ENCODE measurements around the gene SCN4A.

SCN4A gene

GRCh38 chr17:63973930-63974593, 1.3 kb upstream of the SCN4A start:
- TF ChIP-seq, protein P1, sequence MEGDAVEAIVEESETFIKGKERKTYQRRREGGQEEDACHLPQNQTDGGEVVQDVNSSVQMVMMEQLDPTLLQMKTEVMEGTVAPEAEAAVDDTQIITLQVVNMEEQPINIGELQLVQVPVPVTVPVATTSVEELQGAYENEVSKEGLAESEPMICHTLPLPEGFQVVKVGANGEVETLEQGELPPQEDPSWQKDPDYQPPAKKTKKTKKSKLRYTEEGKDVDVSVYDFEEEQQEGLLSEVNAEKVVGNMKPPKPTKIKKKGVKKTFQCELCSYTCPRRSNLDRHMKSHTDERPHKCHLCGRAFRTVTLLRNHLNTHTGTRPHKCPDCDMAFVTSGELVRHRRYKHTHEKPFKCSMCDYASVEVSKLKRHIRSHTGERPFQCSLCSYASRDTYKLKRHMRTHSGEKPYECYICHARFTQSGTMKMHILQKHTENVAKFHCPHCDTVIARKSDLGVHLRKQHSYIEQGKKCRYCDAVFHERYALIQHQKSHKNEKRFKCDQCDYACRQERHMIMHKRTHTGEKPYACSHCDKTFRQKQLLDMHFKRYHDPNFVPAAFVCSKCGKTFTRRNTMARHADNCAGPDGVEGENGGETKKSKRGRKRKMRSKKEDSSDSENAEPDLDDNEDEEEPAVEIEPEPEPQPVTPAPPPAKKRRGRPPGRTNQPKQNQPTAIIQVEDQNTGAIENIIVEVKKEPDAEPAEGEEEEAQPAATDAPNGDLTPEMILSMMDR (IDR thresholded peaks at IDR 0.05; ENCODE audit: insufficient read depth, low read length, poor library complexity, severe bottlenecking): no peak
- Histone ChIP-seq H3K36me3 (ENCODE audit: control insufficient read depth, insufficient read depth, low read length) (no peaks in the 10 kb centered on the region), H3K27me3 (replicated peaks; ENCODE audit: control insufficient read depth, insufficient read depth, low read length) (no peaks in the 10 kb centered on the region), H3K4me3 (replicated peaks; ENCODE audit: low read depth, low read length) (no peak overlapping the region)
- DNase-seq (ENCODE audit: extremely low read depth, insufficient read length): no peak

GRCh38 chr17:63973247-63973646, 529 bp upstream of the SCN4A start:
- H3K27me3 ChIP-seq (replicated peaks; ENCODE audit: control insufficient read depth, insufficient read depth, low read length): no peaks in the 10 kb centered on the region
- no peak for DNase-seq (ENCODE audit: extremely low read depth, insufficient read length)
- no peaks in the 10 kb centered on the region for H3K36me3 ChIP-seq (ENCODE audit: control insufficient read depth, insufficient read depth, low read length)
- TF ChIP-seq, protein P1 (IDR thresholded peaks at IDR 0.05; ENCODE audit: insufficient read depth, low read length, poor library complexity, severe bottlenecking): no peak
- H3K4me3 ChIP-seq (replicated peaks; ENCODE audit: low read depth, low read length): no peak overlapping the region

DNA sequence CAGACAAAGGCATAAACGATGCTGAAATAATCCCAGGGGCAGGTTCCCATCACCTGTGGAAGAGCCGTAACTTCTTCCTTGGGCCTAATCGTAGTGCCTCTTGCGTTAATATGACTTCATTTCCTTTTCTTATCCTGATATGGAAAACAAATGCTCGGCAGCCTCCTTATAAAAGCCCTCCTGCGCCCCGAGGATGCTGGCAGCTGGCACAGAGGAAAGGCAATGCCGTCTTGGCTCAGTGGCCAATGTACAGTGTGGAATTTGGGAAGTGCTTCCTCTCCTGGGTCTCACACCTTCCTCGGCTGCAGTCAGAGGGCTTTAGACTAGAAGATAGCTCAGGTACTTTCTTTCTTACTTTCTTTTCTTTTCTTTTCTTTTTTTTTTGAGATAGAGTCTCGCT, 3.4 kb downstream of the SCN4A start:
- Histone ChIP-seq H3K27me3 (replicated peaks; ENCODE audit: control insufficient read depth, insufficient read depth, low read length) (no peaks in the 10 kb centered on the region), H3K4me3 (replicated peaks; ENCODE audit: low read depth, low read length) (no peak overlapping the region), H3K36me3 (ENCODE audit: control insufficient read depth, insufficient read depth, low read length) (no peaks in the 10 kb centered on the region)
- no peak for DNase-seq (ENCODE audit: extremely low read depth, insufficient read length)
- TF ChIP-seq, protein P1 (IDR thresholded peaks at IDR 0.05; ENCODE audit: insufficient read depth, low read length, poor library complexity, severe bottlenecking): no peak

DNA sequence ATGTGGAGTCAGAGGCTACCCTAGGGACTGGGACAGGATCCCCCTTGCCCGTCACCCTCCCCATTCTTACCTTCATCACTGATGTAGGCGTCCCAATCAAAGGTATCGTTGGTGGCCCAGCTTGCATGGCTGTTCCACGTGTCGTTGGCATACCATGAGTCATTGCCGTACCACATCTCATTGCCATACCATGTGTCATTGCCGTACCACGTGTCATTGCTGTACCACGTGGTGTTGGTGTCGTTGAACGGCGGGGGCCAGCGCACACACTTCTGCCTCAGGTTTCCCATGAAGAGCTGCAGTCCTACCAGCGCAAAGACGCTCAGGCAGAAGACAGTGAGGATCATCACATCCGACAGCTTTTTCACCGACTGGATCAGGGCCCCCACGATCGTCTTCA, 4.8 kb downstream of the SCN4A start:
- H3K4me3 ChIP-seq (replicated peaks; ENCODE audit: low read depth, low read length): no peak overlapping the region
- no peak for DNase-seq (ENCODE audit: extremely low read depth, insufficient read length)
- TF ChIP-seq, protein P1 (IDR thresholded peaks at IDR 0.05; ENCODE audit: insufficient read depth, low read length, poor library complexity, severe bottlenecking): no peak
- H3K27me3 ChIP-seq (replicated peaks; ENCODE audit: control insufficient read depth, insufficient read depth, low read length): no peaks in the 10 kb centered on the region
- H3K36me3 ChIP-seq (ENCODE audit: control insufficient read depth, insufficient read depth, low read length): no peaks in the 10 kb centered on the region

- TF ChIP-seq, protein P1 (IDR thresholded peaks at IDR 0.05; ENCODE audit: insufficient read depth, low read length, poor library complexity, severe bottlenecking): no peak
Observed at GRCh38 chr17:63966646-63967264, 6.0 kb downstream of the SCN4A start.

More at GRCh38 chr17:63966646-63967264, 6.0 kb downstream of the SCN4A start:
- Histone ChIP-seq H3K4me3 (replicated peaks; ENCODE audit: low read depth, low read length) (no peak overlapping the region), H3K27me3 (replicated peaks; ENCODE audit: control insufficient read depth, insufficient read depth, low read length) (no peaks in the 10 kb centered on the region), H3K36me3 (ENCODE audit: control insufficient read depth, insufficient read depth, low read length) (no peaks in the 10 kb centered on the region)
- no peak for DNase-seq (ENCODE audit: extremely low read depth, insufficient read length)
